ENCODE results near the gene TXNDC12.
"Not testable (repeated sequence)": the region's sequence is repeated elsewhere in the genome, so short reads cannot be mapped to it uniquely, and the experiment has no call there.

TXNDC12 gene

GRCh38 chr1:52045666-52046195, 9.3 kb downstream of the TXNDC12 start:
- DNase-seq: not testable (repeated sequence)

GRCh38 chr1:52045236-52045635, 9.8 kb downstream of the TXNDC12 start:
- no peak for DNase-seq

- DNase-seq: no peak
Measured at GRCh38 chr1:52041551-52042185, 13.3 kb downstream of the TXNDC12 start.

GRCh38 chr1:52037909-52038308, 17.1 kb downstream of the TXNDC12 start:
- no peak for DNase-seq

GRCh38 chr1:52037402-52037814, 17.6 kb downstream of the TXNDC12 start:
- no peak for DNase-seq

- no peak for DNase-seq
Measured at GRCh38 chr1:52034050-52034384, 21.0 kb downstream of the TXNDC12 start.

GRCh38 chr1:52033190-52034049, 21.6 kb downstream of the TXNDC12 start, which contains the start of gene KTI12:
KTI12 (minus strand) TSS chr1:52033810; CDS start chr1:52033761, 49 bp downstream.
- DNase-seq: peak; percentile 44

- DNase-seq: no peak
Measured at GRCh38 chr1:52032785-52033131, 22.2 kb downstream of the TXNDC12 start.

- DNase-seq: no peak
Measured at GRCh38 chr1:52032124-52032784, 22.7 kb downstream of the TXNDC12 start.

- not testable (repeated sequence) for DNase-seq
Measured at GRCh38 chr1:52028839-52029238, 26.2 kb downstream of the TXNDC12 start.

GRCh38 chr1:52028328-52028727, 26.7 kb downstream of the TXNDC12 start:
- no peak for DNase-seq

- no peak for DNase-seq
Measured at GRCh38 chr1:52026278-52026677, 28.7 kb downstream of the TXNDC12 start.

GRCh38 chr1:52022133-52022532, 32.9 kb downstream of the TXNDC12 start:
- DNase-seq: no peak

- DNase-seq: no peak
Measured at GRCh38 chr1:52008071-52008809, 46.8 kb downstream of the TXNDC12 start.

GRCh38 chr1:52007215-52008002, 47.6 kb downstream of the TXNDC12 start:
- DNase-seq: no peak

- not testable (repeated sequence) for DNase-seq
Measured at GRCh38 chr1:52006081-52006553, 48.9 kb downstream of the TXNDC12 start.

GRCh38 chr1:52005548-52005947, 49.4 kb downstream of the TXNDC12 start:
- not testable (repeated sequence) for DNase-seq

GRCh38 chr1:52003877-52004276, 51.1 kb downstream of the TXNDC12 start:
- DNase-seq: no peak

- peak; percentile 34 for DNase-seq
Measured at GRCh38 chr1:52002038-52002917, 52.7 kb downstream of the TXNDC12 start.

- no peak for DNase-seq
Measured at GRCh38 chr1:51998701-51999100, 56.3 kb downstream of the TXNDC12 start.

GRCh38 chr1:51997974-51998382, 57.0 kb downstream of the TXNDC12 start:
- DNase-seq: no peak
